ENCODE results near the gene DNM2.

DNA sequence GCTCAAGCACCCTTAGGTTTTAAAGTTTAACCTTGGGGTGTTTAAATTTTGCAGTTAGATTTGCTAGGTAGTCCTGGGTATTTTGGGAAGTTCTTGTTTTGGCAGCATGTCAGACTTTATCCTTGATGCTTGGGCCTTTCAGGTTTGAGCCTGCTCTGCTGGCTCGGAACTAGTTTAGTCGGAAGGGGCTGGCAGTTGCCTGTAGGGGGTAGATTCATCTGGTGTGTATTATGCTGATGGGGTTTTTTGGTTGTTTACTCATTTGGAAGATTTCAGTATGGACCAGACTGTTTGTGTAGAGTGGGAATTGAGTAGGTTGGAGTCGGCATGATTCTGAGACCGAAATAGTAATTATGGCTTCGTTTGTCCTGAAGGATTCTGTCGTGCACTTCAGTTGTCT lies 48.6 kb upstream of the DNM2 start:
- no peak for TF ChIP-seq POLR2A (IDR thresholded peaks at IDR 0.05)
- TF ChIP-seq, protein P1, sequence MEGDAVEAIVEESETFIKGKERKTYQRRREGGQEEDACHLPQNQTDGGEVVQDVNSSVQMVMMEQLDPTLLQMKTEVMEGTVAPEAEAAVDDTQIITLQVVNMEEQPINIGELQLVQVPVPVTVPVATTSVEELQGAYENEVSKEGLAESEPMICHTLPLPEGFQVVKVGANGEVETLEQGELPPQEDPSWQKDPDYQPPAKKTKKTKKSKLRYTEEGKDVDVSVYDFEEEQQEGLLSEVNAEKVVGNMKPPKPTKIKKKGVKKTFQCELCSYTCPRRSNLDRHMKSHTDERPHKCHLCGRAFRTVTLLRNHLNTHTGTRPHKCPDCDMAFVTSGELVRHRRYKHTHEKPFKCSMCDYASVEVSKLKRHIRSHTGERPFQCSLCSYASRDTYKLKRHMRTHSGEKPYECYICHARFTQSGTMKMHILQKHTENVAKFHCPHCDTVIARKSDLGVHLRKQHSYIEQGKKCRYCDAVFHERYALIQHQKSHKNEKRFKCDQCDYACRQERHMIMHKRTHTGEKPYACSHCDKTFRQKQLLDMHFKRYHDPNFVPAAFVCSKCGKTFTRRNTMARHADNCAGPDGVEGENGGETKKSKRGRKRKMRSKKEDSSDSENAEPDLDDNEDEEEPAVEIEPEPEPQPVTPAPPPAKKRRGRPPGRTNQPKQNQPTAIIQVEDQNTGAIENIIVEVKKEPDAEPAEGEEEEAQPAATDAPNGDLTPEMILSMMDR (IDR thresholded peaks at IDR 0.05), result no peak
